ENCODE measurements around the gene SUSD4.

The SUSD4 gene

GRCh38 chr1:223315665-223316064 is 48.3 kb downstream of the SUSD4 start:
- Histone ChIP-seq H3K4me3 (no peak overlapping the region), H3K27ac (no peak overlapping the region)
- DNase-seq (ENCODE audit: low spot score): no peak
- TF ChIP-seq, protein P1, sequence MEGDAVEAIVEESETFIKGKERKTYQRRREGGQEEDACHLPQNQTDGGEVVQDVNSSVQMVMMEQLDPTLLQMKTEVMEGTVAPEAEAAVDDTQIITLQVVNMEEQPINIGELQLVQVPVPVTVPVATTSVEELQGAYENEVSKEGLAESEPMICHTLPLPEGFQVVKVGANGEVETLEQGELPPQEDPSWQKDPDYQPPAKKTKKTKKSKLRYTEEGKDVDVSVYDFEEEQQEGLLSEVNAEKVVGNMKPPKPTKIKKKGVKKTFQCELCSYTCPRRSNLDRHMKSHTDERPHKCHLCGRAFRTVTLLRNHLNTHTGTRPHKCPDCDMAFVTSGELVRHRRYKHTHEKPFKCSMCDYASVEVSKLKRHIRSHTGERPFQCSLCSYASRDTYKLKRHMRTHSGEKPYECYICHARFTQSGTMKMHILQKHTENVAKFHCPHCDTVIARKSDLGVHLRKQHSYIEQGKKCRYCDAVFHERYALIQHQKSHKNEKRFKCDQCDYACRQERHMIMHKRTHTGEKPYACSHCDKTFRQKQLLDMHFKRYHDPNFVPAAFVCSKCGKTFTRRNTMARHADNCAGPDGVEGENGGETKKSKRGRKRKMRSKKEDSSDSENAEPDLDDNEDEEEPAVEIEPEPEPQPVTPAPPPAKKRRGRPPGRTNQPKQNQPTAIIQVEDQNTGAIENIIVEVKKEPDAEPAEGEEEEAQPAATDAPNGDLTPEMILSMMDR (IDR thresholded peaks at IDR 0.05): no peak

- H3K4me3 ChIP-seq: no peak overlapping the region
- TF ChIP-seq, protein P1 (IDR thresholded peaks at IDR 0.05): no peak
- no peak for DNase-seq (ENCODE audit: low spot score)
- no peak overlapping the region for H3K27ac ChIP-seq
Measured at GRCh38 chr1:223313415-223313754, 50.6 kb downstream of the SUSD4 start.

- H3K27ac ChIP-seq: no peak overlapping the region
- DNase-seq (ENCODE audit: low spot score): no peak
- TF ChIP-seq, protein P1 (IDR thresholded peaks at IDR 0.05): no peak
- H3K4me3 ChIP-seq: no peak overlapping the region
Measured at GRCh38 chr1:223312705-223313414, 51.1 kb downstream of the SUSD4 start.

- Histone ChIP-seq H3K27ac (no peak overlapping the region), H3K4me3 (no peak overlapping the region)
- DNase-seq (ENCODE audit: low spot score): no peak
- TF ChIP-seq, protein P1 (IDR thresholded peaks at IDR 0.05): no peak
Measured at GRCh38 chr1:223312273-223312672, 51.7 kb downstream of the SUSD4 start.

DNA sequence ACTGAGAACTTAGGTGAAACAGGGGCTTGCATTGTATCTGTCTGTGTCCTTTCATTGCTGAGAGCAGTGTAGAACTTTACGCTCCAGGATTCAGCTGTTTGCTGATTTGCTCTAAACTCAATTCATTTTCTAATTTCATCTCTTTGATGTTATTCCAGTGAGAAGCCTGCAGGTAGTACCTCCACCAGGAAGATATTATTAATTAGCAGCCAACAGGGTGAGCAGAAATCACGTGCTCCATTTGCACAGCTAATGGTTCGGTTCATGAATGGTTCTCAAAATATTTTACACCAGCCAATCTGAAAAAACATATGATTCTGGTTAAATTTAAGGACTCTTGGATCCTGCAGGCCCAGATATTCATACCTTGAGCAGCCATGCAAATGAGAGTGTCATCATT is 52.1 kb downstream of the SUSD4 start:
- Histone ChIP-seq H3K4me3 (no peak overlapping the region), H3K27ac (no peak overlapping the region)
- TF ChIP-seq, protein P1 (IDR thresholded peaks at IDR 0.05): no peak
- DNase-seq (ENCODE audit: low spot score): no peak

- DNase-seq (ENCODE audit: low spot score): no peak
- no peak overlapping the region for H3K27ac ChIP-seq
- TF ChIP-seq, protein P1 (IDR thresholded peaks at IDR 0.05): no peak
- H3K4me3 ChIP-seq: no peak overlapping the region
Measured at GRCh38 chr1:223308136-223308535, 55.8 kb downstream of the SUSD4 start.

DNA sequence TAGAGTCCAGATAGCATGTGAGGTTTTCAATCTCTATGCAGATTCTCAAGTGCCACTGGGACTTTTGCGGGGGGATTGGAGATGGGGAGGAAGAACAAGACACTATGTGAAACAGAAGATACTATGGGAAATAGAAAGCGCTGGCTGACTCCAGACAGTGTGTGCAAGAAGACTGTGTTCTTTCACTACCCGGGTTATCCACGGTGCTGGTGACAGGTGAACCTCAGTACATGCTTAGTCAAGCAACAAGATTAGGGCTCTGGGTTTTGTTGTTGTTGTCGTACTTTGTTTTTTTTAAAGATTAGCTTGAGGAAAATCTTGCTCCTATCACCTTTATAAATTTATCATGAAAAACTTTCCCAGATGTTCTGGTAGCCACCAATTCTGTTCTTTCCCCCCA is 56.4 kb downstream of the SUSD4 start:
- no peak for DNase-seq (ENCODE audit: low spot score)
- Histone ChIP-seq H3K27ac (no peak overlapping the region), H3K4me3 (no peak overlapping the region)
- TF ChIP-seq, protein P1 (IDR thresholded peaks at IDR 0.05): no peak

All from coronary artery (tissue), 2 donors.